WTC11 (cell line): ENCODE results near the gene MRPL41. TPM values are rescaled to one million over a fixed set of nuclear protein-coding genes. Genes with fewer than 3 reads are reported as not detected.

ENCODE experiments used
- CREB1 ChIP-seq: sonication (generic); formaldehyde crosslinking; IDR thresholded peaks from 2 replicates; pipeline ENCODE4 v1.8.0; 2023; ENCODE audit warnings: mild to moderate bottlenecking, missing genetic modification reagents
- CREM ChIP-seq: sonication (generic); formaldehyde crosslinking; IDR thresholded peaks from 2 replicates; pipeline ENCODE4 v1.8.1; 2022; ENCODE audit warnings: mild to moderate bottlenecking, missing genetic modification reagents, moderate library complexity
- ELF4 ChIP-seq: sonication (generic); formaldehyde crosslinking; IDR thresholded peaks from 2 replicates; pipeline ENCODE4 v1.8.1; 2022; ENCODE audit warnings: low read depth, mild to moderate bottlenecking, moderate library complexity, missing genetic modification reagents
- EMX1 ChIP-seq: fragments of 250-450 bp; sonication (Bioruptor Pico); IDR thresholded peaks from 2 replicates; pipeline ENCODE4 v1.8.0; 2021; ENCODE audit warnings: mild to moderate bottlenecking
- FOXJ3 ChIP-seq: sonication (generic); formaldehyde crosslinking; IDR thresholded peaks from 2 replicates; pipeline ENCODE4 v1.9.0; 2021; ENCODE audit warnings: missing genetic modification reagents, mild to moderate bottlenecking, borderline replicate concordance
- GABPB1 ChIP-seq: sonication (generic); formaldehyde crosslinking; IDR thresholded peaks from 2 replicates; pipeline ENCODE4 v1.8.1; 2023; ENCODE audit warnings: mild to moderate bottlenecking, missing genetic modification reagents
- GTF2I ChIP-seq: fragments of 250-450 bp; sonication (Bioruptor Pico); conservative IDR thresholded peaks from 2 replicates; pipeline ENCODE4 v1.4.0; 2021; ENCODE audit warnings: mild to moderate bottlenecking
- JUN ChIP-seq: sonication (generic); formaldehyde crosslinking; IDR thresholded peaks from 2 replicates; pipeline ENCODE4 v1.8.0; 2023; ENCODE audit warnings: mild to moderate bottlenecking, missing genetic modification reagents
- KAT7 ChIP-seq: sonication (generic); formaldehyde crosslinking; IDR thresholded peaks from 2 replicates; pipeline ENCODE4 v1.8.1; 2023; ENCODE audit warnings: missing genetic modification reagents, mild to moderate bottlenecking, borderline replicate concordance
- NFE2L1 ChIP-seq: sonication (generic); formaldehyde crosslinking; IDR thresholded peaks from 2 replicates; pipeline ENCODE4 v1.8.1; 2023; ENCODE audit warnings: missing genetic modification reagents
- NR1H2 ChIP-seq: sonication (generic); formaldehyde crosslinking; IDR thresholded peaks from 2 replicates; pipeline ENCODE4 v1.9.0; 2021; ENCODE audit warnings: mild to moderate bottlenecking, moderate library complexity, missing genetic modification reagents
- OVOL2 ChIP-seq: fragments of 250-450 bp; sonication (Bioruptor Pico); IDR thresholded peaks from 2 replicates; pipeline ENCODE4 v1.9.0; 2021; ENCODE audit warnings: mild to moderate bottlenecking, borderline replicate concordance
- RELA ChIP-seq: sonication (generic); formaldehyde crosslinking; IDR thresholded peaks from 2 replicates; pipeline ENCODE4 v1.8.1; 2022; ENCODE audit warnings: missing genetic modification reagents, mild to moderate bottlenecking, borderline replicate concordance
- SMAD3 ChIP-seq: sonication (generic); formaldehyde crosslinking; IDR thresholded peaks from 2 replicates; pipeline ENCODE4 v1.8.0; 2022; ENCODE audit warnings: missing genetic modification reagents, mild to moderate bottlenecking, borderline replicate concordance
- SOX15 ChIP-seq: fragments of 250-450 bp; sonication (Bioruptor Pico); IDR thresholded peaks from 2 replicates; pipeline ENCODE4 v1.9.0; 2021; ENCODE audit warnings: mild to moderate bottlenecking
- SP1 ChIP-seq: sonication (generic); formaldehyde crosslinking; conservative IDR thresholded peaks from 2 replicates; pipeline ENCODE4 v1.8.1; 2022; ENCODE audit warnings: missing genetic modification reagents
- TP53 ChIP-seq: sonication (generic); formaldehyde crosslinking; IDR thresholded peaks from 2 replicates; pipeline ENCODE4 v1.8.1; 2023; ENCODE audit warnings: mild to moderate bottlenecking, missing genetic modification reagents
- ZBTB21 ChIP-seq: sonication (generic); formaldehyde crosslinking; IDR thresholded peaks from 2 replicates; pipeline ENCODE4 v1.8.1; 2023; ENCODE audit warnings: mild to moderate bottlenecking, missing genetic modification reagents, borderline replicate concordance
- ZNF138 ChIP-seq: sonication (generic); formaldehyde crosslinking; conservative IDR thresholded peaks from 2 replicates; pipeline ENCODE4 v1.8.1; 2022; ENCODE audit warnings: mild to moderate bottlenecking, moderate library complexity, missing genetic modification reagents
- ZNF232 ChIP-seq: sonication (generic); formaldehyde crosslinking; IDR thresholded peaks from 2 replicates; pipeline ENCODE4 v1.8.0; 2022; ENCODE audit warnings: mild to moderate bottlenecking, missing genetic modification reagents
- ZNF416 ChIP-seq: fragments of 250-450 bp; sonication (Bioruptor Pico); IDR thresholded peaks from 2 replicates; pipeline ENCODE4 v1.9.0; 2021; ENCODE audit warnings: mild to moderate bottlenecking, inconsistent platforms
- total RNA-seq: library from RNA; stranded (reverse); gene quantifications from 3 replicates; pipeline ENCODE4 v1.2.3, GENCODE V29; 2021
- TF ChIP-seq, protein P1 (sequence below): fragments of 250-450 bp; sonication (Bioruptor Pico); IDR thresholded peaks from 2 replicates; pipeline ENCODE4 v1.9.0; 2021; ENCODE audit warnings: mild to moderate bottlenecking
- TF ChIP-seq, protein P2 (sequence below): fragments of 250-450 bp; sonication (Bioruptor Pico); IDR thresholded peaks from 2 replicates; pipeline ENCODE4 v1.8.0; 2021; ENCODE audit warnings: mild to moderate bottlenecking
- TF ChIP-seq, protein P3 (sequence below): sonication (generic); formaldehyde crosslinking; IDR thresholded peaks from 2 replicates; pipeline ENCODE4 v1.8.0; 2023; ENCODE audit warnings: mild to moderate bottlenecking, missing genetic modification reagents
- TF ChIP-seq, protein P4 (sequence below): fragments of 250-450 bp; sonication (Bioruptor Pico); IDR thresholded peaks from 2 replicates; pipeline ENCODE4 v1.9.0; 2021; ENCODE audit warnings: moderate library complexity, mild to moderate bottlenecking, inconsistent platforms, borderline replicate concordance
- TF ChIP-seq, protein P5 (sequence below): sonication (generic); formaldehyde crosslinking; conservative IDR thresholded peaks from 2 replicates; pipeline ENCODE4 v1.8.1; 2022; ENCODE audit warnings: mild to moderate bottlenecking, missing genetic modification reagents
- TF ChIP-seq, protein P6 (sequence below): sonication (generic); formaldehyde crosslinking; IDR thresholded peaks from 2 replicates; pipeline ENCODE4 v1.8.0; 2022; ENCODE audit warnings: mild to moderate bottlenecking, missing genetic modification reagents
- TF ChIP-seq, protein P7 (sequence below): sonication (generic); formaldehyde crosslinking; IDR thresholded peaks from 2 replicates; pipeline ENCODE4 v1.8.1; 2022; ENCODE audit warnings: mild to moderate bottlenecking, moderate library complexity, missing genetic modification reagents
- TF ChIP-seq, protein P8 (sequence below): sonication (generic); formaldehyde crosslinking; IDR thresholded peaks from 2 replicates; pipeline ENCODE4 v1.8.0; 2022; ENCODE audit warnings: missing genetic modification reagents

Gene MRPL41
- total RNA-seq, 1 experiment from 2014 or later: 70.1 TPM

DNA sequence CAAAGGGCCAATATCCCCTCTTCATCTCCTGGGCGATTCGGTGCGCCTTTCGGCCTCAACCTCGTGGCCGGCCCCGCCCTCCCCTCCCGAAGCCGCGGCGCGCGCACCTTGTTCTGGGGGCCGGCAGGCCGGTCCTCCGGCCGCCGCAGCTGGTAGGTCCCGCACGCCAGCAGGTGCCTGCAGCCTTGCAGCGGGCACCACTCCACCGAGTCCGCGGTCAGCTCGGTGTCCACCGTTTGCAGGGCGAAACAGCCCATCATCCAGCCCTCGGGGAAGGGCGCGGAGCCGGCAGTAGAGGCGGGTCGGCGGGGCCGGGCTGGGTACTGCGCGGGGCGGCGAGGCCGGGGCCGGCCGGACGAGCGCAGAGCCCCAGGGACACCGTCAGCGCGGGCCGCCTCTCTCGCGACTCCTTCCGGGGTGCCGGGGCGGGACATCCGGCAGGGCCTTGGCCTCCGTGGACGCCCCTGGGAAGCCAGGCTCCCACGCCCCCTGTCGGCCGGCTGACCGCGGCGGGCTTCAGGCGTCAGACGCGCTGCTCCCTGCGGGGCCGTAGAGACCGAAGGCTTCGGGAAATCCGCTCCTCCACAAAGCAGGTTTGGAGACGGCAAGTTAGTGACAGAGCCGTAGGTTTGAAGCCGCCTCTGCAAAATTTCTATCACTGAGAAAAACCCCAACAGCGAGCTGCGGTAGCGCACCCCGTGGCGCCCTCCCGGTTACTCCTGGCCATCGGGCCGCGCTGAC lies 27.0 kb downstream of the MRPL41 start, which contains the start of gene DPH7 (continued):
- TF ChIP-seq, protein P1, sequence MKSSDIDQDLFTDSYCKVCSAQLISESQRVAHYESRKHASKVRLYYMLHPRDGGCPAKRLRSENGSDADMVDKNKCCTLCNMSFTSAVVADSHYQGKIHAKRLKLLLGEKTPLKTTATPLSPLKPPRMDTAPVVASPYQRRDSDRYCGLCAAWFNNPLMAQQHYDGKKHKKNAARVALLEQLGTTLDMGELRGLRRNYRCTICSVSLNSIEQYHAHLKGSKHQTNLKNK (CRISPR knock-in tag): no peak
- TF ChIP-seq EMX1 (CRISPR knock-in tag) (no peak), NFE2L1 (CRISPR knock-in tag) (no peak), SMAD3 (CRISPR knock-in tag) (no peak), OVOL2 (CRISPR knock-in tag) (no peak), ZNF232 (CRISPR knock-in tag) (peak; percentile 82; the same call in 1 of the 2 replicates), GABPB1 (CRISPR knock-in tag) (peak; percentile 82), ZBTB21 (CRISPR knock-in tag) (no peak), CREM (CRISPR knock-in tag) (peak; percentile 85), JUN (CRISPR knock-in tag) (no peak), KAT7 (peak; percentile 88; the same call in 1 of the 2 replicates), SP1 (CRISPR knock-in tag) (peak; percentile 90), RELA (CRISPR knock-in tag) (peak; percentile 86; the same call in 1 of the 2 replicates), ZNF416 (CRISPR knock-in tag) (peak; percentile 23; the same call in 1 of the 2 replicates), GTF2I (no peak), TP53 (CRISPR knock-in tag) (no peak), NR1H2 (CRISPR knock-in tag) (no peak), ZNF138 (CRISPR knock-in tag) (no peak), SOX15 (CRISPR knock-in tag) (no peak), CREB1 (CRISPR knock-in tag) (no peak), FOXJ3 (CRISPR knock-in tag) (no peak), ELF4 (CRISPR knock-in tag) (peak; percentile 87; the same call in 1 of the 2 replicates)
- TF ChIP-seq, protein P2, sequence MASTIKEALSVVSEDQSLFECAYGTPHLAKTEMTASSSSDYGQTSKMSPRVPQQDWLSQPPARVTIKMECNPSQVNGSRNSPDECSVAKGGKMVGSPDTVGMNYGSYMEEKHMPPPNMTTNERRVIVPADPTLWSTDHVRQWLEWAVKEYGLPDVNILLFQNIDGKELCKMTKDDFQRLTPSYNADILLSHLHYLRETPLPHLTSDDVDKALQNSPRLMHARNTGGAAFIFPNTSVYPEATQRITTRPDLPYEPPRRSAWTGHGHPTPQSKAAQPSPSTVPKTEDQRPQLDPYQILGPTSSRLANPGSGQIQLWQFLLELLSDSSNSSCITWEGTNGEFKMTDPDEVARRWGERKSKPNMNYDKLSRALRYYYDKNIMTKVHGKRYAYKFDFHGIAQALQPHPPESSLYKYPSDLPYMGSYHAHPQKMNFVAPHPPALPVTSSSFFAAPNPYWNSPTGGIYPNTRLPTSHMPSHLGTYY (CRISPR knock-in tag): peak; percentile 15; the same call in 1 of the 2 replicates
- TF ChIP-seq, protein P3, sequence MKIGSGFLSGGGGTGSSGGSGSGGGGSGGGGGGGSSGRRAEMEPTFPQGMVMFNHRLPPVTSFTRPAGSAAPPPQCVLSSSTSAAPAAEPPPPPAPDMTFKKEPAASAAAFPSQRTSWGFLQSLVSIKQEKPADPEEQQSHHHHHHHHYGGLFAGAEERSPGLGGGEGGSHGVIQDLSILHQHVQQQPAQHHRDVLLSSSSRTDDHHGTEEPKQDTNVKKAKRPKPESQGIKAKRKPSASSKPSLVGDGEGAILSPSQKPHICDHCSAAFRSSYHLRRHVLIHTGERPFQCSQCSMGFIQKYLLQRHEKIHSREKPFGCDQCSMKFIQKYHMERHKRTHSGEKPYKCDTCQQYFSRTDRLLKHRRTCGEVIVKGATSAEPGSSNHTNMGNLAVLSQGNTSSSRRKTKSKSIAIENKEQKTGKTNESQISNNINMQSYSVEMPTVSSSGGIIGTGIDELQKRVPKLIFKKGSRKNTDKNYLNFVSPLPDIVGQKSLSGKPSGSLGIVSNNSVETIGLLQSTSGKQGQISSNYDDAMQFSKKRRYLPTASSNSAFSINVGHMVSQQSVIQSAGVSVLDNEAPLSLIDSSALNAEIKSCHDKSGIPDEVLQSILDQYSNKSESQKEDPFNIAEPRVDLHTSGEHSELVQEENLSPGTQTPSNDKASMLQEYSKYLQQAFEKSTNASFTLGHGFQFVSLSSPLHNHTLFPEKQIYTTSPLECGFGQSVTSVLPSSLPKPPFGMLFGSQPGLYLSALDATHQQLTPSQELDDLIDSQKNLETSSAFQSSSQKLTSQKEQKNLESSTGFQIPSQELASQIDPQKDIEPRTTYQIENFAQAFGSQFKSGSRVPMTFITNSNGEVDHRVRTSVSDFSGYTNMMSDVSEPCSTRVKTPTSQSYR (CRISPR knock-in tag): no peak; the same call in none of the 2 replicates
- TF ChIP-seq, protein P4, sequence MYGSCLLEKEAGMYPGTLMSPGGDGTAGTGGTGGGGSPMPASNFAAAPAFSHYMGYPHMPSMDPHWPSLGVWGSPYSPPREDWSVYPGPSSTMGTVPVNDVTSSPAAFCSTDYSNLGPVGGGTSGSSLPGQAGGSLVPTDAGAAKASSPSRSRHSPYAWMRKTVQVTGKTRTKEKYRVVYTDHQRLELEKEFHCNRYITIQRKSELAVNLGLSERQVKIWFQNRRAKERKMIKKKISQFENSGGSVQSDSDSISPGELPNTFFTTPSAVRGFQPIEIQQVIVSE (CRISPR knock-in tag): no peak
- TF ChIP-seq, protein P5, sequence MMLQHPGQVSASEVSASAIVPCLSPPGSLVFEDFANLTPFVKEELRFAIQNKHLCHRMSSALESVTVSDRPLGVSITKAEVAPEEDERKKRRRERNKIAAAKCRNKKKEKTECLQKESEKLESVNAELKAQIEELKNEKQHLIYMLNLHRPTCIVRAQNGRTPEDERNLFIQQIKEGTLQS (CRISPR knock-in tag): no peak
- TF ChIP-seq, protein P6, sequence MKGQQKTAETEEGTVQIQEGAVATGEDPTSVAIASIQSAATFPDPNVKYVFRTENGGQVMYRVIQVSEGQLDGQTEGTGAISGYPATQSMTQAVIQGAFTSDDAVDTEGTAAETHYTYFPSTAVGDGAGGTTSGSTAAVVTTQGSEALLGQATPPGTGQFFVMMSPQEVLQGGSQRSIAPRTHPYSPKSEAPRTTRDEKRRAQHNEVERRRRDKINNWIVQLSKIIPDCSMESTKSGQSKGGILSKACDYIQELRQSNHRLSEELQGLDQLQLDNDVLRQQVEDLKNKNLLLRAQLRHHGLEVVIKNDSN (CRISPR knock-in tag): no peak; the same call in 1 of the 2 replicates
- TF ChIP-seq, protein P7, sequence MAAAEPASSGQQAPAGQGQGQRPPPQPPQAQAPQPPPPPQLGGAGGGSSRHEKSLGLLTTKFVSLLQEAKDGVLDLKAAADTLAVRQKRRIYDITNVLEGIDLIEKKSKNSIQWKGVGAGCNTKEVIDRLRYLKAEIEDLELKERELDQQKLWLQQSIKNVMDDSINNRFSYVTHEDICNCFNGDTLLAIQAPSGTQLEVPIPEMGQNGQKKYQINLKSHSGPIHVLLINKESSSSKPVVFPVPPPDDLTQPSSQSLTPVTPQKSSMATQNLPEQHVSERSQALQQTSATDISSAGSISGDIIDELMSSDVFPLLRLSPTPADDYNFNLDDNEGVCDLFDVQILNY (CRISPR knock-in tag): peak; percentile 92
- TF ChIP-seq, protein P8, sequence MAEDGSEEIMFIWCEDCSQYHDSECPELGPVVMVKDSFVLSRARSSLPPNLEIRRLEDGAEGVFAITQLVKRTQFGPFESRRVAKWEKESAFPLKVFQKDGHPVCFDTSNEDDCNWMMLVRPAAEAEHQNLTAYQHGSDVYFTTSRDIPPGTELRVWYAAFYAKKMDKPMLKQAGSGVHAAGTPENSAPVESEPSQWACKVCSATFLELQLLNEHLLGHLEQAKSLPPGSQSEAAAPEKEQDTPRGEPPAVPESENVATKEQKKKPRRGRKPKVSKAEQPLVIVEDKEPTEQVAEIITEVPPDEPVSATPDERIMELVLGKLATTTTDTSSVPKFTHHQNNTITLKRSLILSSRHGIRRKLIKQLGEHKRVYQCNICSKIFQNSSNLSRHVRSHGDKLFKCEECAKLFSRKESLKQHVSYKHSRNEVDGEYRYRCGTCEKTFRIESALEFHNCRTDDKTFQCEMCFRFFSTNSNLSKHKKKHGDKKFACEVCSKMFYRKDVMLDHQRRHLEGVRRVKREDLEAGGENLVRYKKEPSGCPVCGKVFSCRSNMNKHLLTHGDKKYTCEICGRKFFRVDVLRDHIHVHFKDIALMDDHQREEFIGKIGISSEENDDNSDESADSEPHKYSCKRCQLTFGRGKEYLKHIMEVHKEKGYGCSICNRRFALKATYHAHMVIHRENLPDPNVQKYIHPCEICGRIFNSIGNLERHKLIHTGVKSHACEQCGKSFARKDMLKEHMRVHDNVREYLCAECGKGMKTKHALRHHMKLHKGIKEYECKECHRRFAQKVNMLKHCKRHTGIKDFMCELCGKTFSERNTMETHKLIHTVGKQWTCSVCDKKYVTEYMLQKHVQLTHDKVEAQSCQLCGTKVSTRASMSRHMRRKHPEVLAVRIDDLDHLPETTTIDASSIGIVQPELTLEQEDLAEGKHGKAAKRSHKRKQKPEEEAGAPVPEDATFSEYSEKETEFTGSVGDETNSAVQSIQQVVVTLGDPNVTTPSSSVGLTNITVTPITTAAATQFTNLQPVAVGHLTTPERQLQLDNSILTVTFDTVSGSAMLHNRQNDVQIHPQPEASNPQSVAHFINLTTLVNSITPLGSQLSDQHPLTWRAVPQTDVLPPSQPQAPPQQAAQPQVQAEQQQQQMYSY (CRISPR knock-in tag): no peak
